GM06990 (cell line): ENCODE measurements around the gene COX6B1.

ENCODE experiments used
- DNase-seq: peaks from one replicate; pipeline ENCODE4 v3.0.0-alpha.2; 2011; ENCODE audit not compliant: insufficient read length; ENCODE audit errors: extremely low read depth
- H3K27me3 ChIP-seq: replicated peaks from 2 replicates; pipeline ENCODE4 v1.6.0; 2011; ENCODE audit warnings: low read length; ENCODE audit not compliant: control insufficient read depth, insufficient read depth
- H3K36me3 ChIP-seq: 2 replicates; pipeline ENCODE4 v1.5.1; 2011; ENCODE audit warnings: low read length; ENCODE audit not compliant: control insufficient read depth, insufficient read depth
- H3K4me3 ChIP-seq: replicated peaks from 2 replicates; pipeline ENCODE4 v1.5.1; 2011; ENCODE audit warnings: low read depth, mild to moderate bottlenecking, control low read depth, low read length
- CTCF ChIP-seq: IDR thresholded peaks from 2 replicates; pipeline ENCODE4 v1.5.1; 2011; ENCODE audit warnings: low read length, control low read depth, mild to moderate bottlenecking, inconsistent platforms; ENCODE audit not compliant: insufficient read depth, poor library complexity, severe bottlenecking

Gene COX6B1

GRCh38 chr19:35696835-35697234 is 48.7 kb downstream of the COX6B1 start:
- H3K4me3 ChIP-seq: no peak overlapping the region
- H3K27me3 ChIP-seq: no peaks in the 10 kb centered on the region
- no peak for TF ChIP-seq CTCF

GRCh38 chr19:35702223-35703012 is 54.3 kb downstream of the COX6B1 start:
- Histone ChIP-seq H3K36me3 (no peaks in the 10 kb centered on the region), H3K27me3 (no peaks in the 10 kb centered on the region), H3K4me3 (peak overlapping the region; percentile 82)
- TF ChIP-seq CTCF: no peak
- DNase-seq: peak; percentile 95

More at GRCh38 chr19:35696835-35697234, 48.7 kb downstream of the COX6B1 start:
- DNase-seq: peak; percentile 54
- no peaks in the 10 kb centered on the region for H3K36me3 ChIP-seq

GRCh38 chr19:35703343-35703742 is 55.2 kb downstream of the COX6B1 start:
- DNase-seq: no peak
- Histone ChIP-seq H3K4me3 (peak overlapping the region; percentile 82; the same call in 1 of the 2 replicates), H3K36me3 (no peaks in the 10 kb centered on the region), H3K27me3 (no peaks in the 10 kb centered on the region)
- no peak for TF ChIP-seq CTCF

GRCh38 chr19:35704218-35704617 is 56.1 kb downstream of the COX6B1 start, which contains the start of gene ZBTB32:
ZBTB32 (plus strand) TSS chr19:35704558; CDS start chr19:35714627, 10,069 bp downstream.
- H3K27me3 ChIP-seq: no peaks in the 10 kb centered on the region
- H3K36me3 ChIP-seq: no peaks in the 10 kb centered on the region
- DNase-seq: no peak
- H3K4me3 ChIP-seq: no peak within 1 kb of the TSS
- TF ChIP-seq CTCF: no peak
